Activated T-cell treated with anti-CD3 and anti-CD28 coated beads for 24 hours (primary cell): ENCODE results near the gene NR1I3.
"Not testable (repeated sequence)": the region's sequence is repeated elsewhere in the genome, so short reads cannot be mapped to it uniquely, and the experiment has no call there.

Experiments used
- DNase-seq: peaks from one replicate; pipeline ENCODE4 v3.0.0-alpha.2; 2020; ENCODE audit warnings: low read depth

Gene NR1I3

GRCh38 chr1:161250829-161251228, 12.8 kb upstream of the NR1I3 start:
- DNase-seq = no peak

- not testable (repeated sequence) for DNase-seq
Measured at GRCh38 chr1:161250100-161250499, 12.1 kb upstream of the NR1I3 start.

GRCh38 chr1:161244888-161245287, 6.9 kb upstream of the NR1I3 start:
- no peak for DNase-seq

- no peak for DNase-seq
Measured at GRCh38 chr1:161242313-161242712, 4.3 kb upstream of the NR1I3 start.

GRCh38 chr1:161241682-161242081, 3.7 kb upstream of the NR1I3 start:
- no peak for DNase-seq

GRCh38 chr1:161235957-161236775, 1.8 kb downstream of the NR1I3 start:
- no peak for DNase-seq

- DNase-seq = no peak
Measured at GRCh38 chr1:161233102-161233501, 4.9 kb downstream of the NR1I3 start.

- DNase-seq = no peak
Measured at GRCh38 chr1:161230762-161231161, 7.2 kb downstream of the NR1I3 start.

- no peak for DNase-seq
Measured at GRCh38 chr1:161229896-161230295, 8.1 kb downstream of the NR1I3 start.

GRCh38 chr1:161228032-161228431, 10.0 kb downstream of the NR1I3 start:
- no peak for DNase-seq

GRCh38 chr1:161227196-161227871, 10.7 kb downstream of the NR1I3 start:
- peak; percentile 80 for DNase-seq

- DNase-seq = no peak
Measured at GRCh38 chr1:161226759-161227158, 11.2 kb downstream of the NR1I3 start.

- no peak for DNase-seq
Measured at GRCh38 chr1:161226320-161226711, 11.7 kb downstream of the NR1I3 start.

- peak; percentile 85 for DNase-seq
Measured at GRCh38 chr1:161225534-161226319, 12.3 kb downstream of the NR1I3 start, which contains the start of gene TOMM40L. TOMM40L (plus strand) TSS chr1:161226060; CDS start chr1:161226490, 430 bp downstream.

- DNase-seq = no peak
Measured at GRCh38 chr1:161225178-161225533, 12.8 kb downstream of the NR1I3 start.

- not testable (repeated sequence) for DNase-seq
Measured at GRCh38 chr1:161224695-161225087, 13.3 kb downstream of the NR1I3 start.

- no peak for DNase-seq
Measured at GRCh38 chr1:161223805-161224694, 14.0 kb downstream of the NR1I3 start.

- no peak for DNase-seq
Measured at GRCh38 chr1:161222175-161223019, 15.6 kb downstream of the NR1I3 start.

- DNase-seq = no peak
Measured at GRCh38 chr1:161220002-161220401, 18.0 kb downstream of the NR1I3 start.

- no peak for DNase-seq
Measured at GRCh38 chr1:161219078-161219892, 18.7 kb downstream of the NR1I3 start.
